ENCODE data around the gene RPL22L1.

The RPL22L1 gene

DNA sequence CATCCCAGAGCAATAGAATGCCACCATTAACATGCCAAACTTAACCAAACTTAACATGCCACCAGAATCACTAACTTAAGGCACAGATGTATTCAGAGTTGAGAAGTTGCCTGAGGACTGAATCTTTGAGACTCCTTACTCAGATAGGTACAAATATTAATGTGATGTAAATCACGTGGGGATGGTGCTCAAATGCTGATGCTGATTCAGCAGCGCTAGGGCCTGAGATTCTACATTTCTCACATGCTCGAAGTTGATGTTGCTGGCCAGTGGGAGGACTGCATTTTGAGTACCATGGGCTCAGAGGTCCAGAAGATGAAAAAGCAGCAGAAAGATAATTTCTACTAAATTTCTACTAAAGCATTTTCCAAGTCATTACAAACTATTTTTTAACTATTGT, 54.1 kb downstream of the RPL22L1 start:
- FAIRE-seq (no peak), DNase-seq (ENCODE audit: insufficient read length, low spot score) (no peak)
- TF ChIP-seq POLR2A (IDR thresholded peaks at IDR 0.05; ENCODE audit: low read depth, low read length) (no peak), SPI1 (IDR thresholded peaks at IDR 0.05; ENCODE audit: low read depth, low read length) (no peak), TAF1 (IDR thresholded peaks at IDR 0.05; ENCODE audit: low read depth, low read length) (no peak), POLR2AphosphoS5 (IDR thresholded peaks at IDR 0.05; ENCODE audit: low read depth, low read length) (no peak), POU2F2 (IDR thresholded peaks at IDR 0.05; ENCODE audit: low read depth, low read length) (no peak), PAX5 (IDR thresholded peaks at IDR 0.05; ENCODE audit: insufficient read depth, low read length, severe bottlenecking) (no peak)

- TF ChIP-seq TAF1 (IDR thresholded peaks at IDR 0.05; ENCODE audit: low read depth, low read length) (no peak), POLR2A (IDR thresholded peaks at IDR 0.05; ENCODE audit: low read depth, low read length) (no peak), SPI1 (IDR thresholded peaks at IDR 0.05; ENCODE audit: low read depth, low read length) (no peak), PAX5 (IDR thresholded peaks at IDR 0.05; ENCODE audit: insufficient read depth, low read length, severe bottlenecking) (no peak), POU2F2 (IDR thresholded peaks at IDR 0.05; ENCODE audit: low read depth, low read length) (no peak), POLR2AphosphoS5 (IDR thresholded peaks at IDR 0.05; ENCODE audit: low read depth, low read length) (no peak)
- FAIRE-seq (no peak), DNase-seq (ENCODE audit: insufficient read length, low spot score) (no peak)
Observed at GRCh38 chr3:170815340-170815739, 54.7 kb downstream of the RPL22L1 start.
